HL-60/S4 treated with retinoic acid at 250 ng/mL for 4 days and 3 days (cell line): ENCODE results near the gene TRA2B.

Experiments
- in situ Hi-C: fragments of 300-500 bp; cut with MboI; formaldehyde crosslinking; loops from 2 replicates; pipeline ENCODE4 v1.7.0; 2022; ENCODE audit warnings: low sequenced_read_pairs

The TRA2B gene

GRCh38 chr3:185937689-185938374, at the start of gene TRA2B:
Gene TRA2B, minus strand, starts transcription at chr3:185938014. Its CDS starts 154 bp downstream, at chr3:185937860.
- in situ Hi-C loops, result no loop called here

- in situ Hi-C loops, result loop anchor here (10.0 to 25.0 kb wide), 3 partner anchors 269 to 826 kb away; partner anchors contain the start of gene RFC4
These were observed 48.5 kb upstream of the TRA2B start for GRCh38 chr3:185986198-185986777.

GRCh38 chr3:185984203-185984602, 46.4 kb upstream of the TRA2B start:
- in situ Hi-C loops, result loop anchor here (10.0 to 25.0 kb wide), 3 partner anchors 271 to 828 kb away; partner anchors contain the start of gene RFC4

- in situ Hi-C loops, result loop anchor here (10.0 to 25.0 kb wide), 3 partner anchors 271 to 829 kb away; partner anchors contain the start of gene RFC4
These were observed 45.8 kb upstream of the TRA2B start for GRCh38 chr3:185983495-185984141.

DNA sequence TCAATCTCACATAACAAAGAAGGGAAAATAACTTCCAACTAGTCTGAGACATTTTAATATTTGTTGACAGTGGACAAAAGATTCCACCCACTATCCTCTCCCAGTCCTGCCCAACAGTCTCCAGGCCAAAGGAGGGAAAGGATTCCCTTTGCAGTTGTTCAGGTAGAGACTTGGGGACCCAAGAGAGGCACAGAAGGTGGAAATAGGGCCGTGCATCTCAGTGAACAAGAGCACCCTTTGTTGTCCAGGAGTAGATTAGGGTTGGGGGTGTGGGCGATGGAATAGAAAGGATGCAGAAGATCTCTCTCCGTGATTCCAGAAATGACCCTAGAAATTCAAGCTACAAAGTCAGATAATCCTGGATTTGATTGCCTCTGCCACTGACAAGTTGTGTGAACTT, 44.8 kb upstream of the TRA2B start:
- in situ Hi-C loops, result loop anchor here (10.0 to 25.0 kb wide), 3 partner anchors 272 to 830 kb away; partner anchors contain the start of gene RFC4

- in situ Hi-C loops, result loop anchor here (10.0 to 25.0 kb wide), 3 partner anchors 273 to 831 kb away; partner anchors contain the start of gene RFC4
These were observed 43.8 kb upstream of the TRA2B start for GRCh38 chr3:185981621-185982020.

DNA sequence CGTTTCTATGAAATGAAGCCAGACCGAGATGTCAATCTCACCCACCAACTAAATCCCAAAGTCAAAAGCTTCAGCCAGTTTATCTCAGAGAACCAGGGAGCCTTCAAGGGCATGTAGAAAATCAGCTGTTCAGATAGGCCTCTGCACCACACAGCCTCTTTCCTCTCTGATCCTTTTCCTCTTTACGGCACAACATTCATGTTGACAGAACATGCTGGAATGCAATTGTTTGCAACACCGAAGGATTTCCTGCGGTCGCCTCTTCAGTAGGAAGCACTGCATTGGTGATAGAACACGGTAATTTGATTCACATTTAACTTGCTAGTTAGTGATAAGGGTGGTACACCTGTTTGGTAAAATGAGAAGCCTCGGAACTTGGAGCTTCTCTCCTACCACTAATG, 41.9 kb upstream of the TRA2B start:
- in situ Hi-C loops, result loop anchor here (10.0 to 25.0 kb wide), 3 partner anchors 275 to 833 kb away; partner anchors contain the start of gene RFC4

DNA sequence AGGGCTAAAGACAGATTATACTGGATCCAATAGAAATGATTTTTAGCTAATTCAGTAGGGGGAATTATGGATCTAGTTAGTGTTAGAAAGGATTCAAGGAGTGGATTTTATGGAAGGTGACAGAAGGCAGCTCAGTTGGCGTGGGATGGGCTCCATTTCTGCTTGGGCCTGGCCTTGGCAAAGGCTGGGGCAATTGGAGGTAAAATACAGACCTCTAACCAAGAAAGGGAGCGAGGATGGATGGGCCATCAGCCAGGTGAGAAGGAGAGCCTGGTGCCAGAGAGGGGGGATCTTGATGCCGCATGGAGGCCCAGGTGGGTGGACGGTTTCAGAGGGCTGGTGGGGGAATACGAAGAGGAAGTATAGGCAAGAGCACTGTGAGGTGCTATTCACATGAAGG, 40.7 kb upstream of the TRA2B start:
- in situ Hi-C loops, result loop anchor here (25.0 kb wide), 1 partner anchor 834 kb away; the partner anchor contains the start of gene RFC4

DNA sequence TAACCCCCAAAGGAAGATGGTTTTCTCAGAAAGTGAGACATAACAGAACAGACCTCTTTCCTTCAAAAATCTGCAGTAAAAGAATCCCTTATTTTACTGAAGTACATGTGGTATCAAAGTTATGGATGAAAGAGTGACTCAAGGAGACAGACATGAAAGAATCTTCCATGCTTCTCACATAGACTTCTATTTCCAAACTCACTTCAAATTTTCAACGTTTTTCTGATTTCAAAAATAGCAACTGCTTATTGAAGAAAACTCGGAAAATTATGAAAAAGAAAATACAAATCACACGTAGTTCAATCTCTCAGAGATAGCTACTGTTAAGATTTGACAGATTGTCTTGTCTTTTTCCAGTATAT, 39.8 kb upstream of the TRA2B start:
- in situ Hi-C loops, result loop anchor here (25.0 kb wide), 1 partner anchor 835 kb away; the partner anchor contains the start of gene RFC4

DNA sequence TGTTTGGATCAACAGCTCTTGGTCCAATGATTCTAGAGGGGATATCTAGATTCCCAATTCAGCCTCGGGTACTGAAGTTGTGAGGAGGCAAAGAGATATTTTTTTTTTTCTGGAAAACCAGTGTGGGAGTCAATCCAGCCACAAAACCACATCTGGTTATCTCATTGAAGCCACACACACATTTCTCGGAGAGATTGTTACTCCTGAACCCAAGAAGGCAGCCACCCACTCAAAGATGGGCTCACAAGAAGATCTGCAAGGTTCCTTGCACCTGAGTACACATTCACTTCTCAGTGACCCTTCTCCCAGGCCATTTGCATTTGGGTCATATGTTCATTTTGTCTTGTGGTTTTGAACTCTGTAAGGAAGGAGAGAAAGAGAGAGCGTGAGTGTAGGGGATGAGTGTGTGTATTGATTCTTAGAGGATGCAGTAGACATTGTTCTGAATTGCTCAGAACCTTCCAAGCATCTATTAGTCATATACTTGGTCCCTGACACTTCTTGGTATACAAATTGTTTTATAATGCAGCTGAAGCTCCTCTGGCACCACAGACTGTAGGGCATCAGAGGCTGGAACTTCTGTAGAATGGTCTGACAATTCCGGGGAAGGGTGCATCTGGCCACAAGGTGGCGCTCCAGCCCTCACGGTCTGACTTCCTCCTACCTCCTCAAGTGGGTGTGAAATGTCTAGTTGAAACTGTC, 39.3 kb upstream of the TRA2B start:
- in situ Hi-C loops, result loop anchor here (25.0 kb wide), 1 partner anchor 835 kb away; the partner anchor contains the start of gene RFC4

DNA sequence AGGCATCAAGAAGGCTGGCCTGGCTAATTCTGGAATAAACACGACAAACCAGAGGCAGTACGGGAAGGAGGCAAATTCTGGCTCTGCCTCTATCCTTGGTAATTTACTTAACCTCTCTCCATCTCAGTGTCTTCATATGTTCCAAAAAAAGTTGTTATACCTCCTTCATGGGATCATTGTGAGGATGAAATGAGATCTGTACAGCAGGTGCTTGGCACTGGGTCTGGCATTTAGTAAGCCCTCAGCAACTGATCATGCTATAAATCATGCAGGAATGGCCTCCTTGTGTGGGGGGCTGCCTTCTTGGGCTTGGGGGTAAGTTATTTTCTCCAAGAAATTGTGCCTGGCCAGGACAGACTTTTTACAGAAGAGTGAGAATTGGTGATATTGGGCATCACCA, 38.3 kb upstream of the TRA2B start:
- in situ Hi-C loops, result loop anchor here (25.0 kb wide), 1 partner anchor 836 kb away; the partner anchor contains the start of gene RFC4

- in situ Hi-C loops, result no loop called here
These were observed 33.8 kb upstream of the TRA2B start for GRCh38 chr3:185971579-185971978.

GRCh38 chr3:185968168-185968567, 30.4 kb upstream of the TRA2B start:
- in situ Hi-C loops, result no loop called here

GRCh38 chr3:185966655-185967054, 28.8 kb upstream of the TRA2B start:
- in situ Hi-C loops, result no loop called here

GRCh38 chr3:185965496-185965895, 27.7 kb upstream of the TRA2B start:
- in situ Hi-C loops, result no loop called here

DNA sequence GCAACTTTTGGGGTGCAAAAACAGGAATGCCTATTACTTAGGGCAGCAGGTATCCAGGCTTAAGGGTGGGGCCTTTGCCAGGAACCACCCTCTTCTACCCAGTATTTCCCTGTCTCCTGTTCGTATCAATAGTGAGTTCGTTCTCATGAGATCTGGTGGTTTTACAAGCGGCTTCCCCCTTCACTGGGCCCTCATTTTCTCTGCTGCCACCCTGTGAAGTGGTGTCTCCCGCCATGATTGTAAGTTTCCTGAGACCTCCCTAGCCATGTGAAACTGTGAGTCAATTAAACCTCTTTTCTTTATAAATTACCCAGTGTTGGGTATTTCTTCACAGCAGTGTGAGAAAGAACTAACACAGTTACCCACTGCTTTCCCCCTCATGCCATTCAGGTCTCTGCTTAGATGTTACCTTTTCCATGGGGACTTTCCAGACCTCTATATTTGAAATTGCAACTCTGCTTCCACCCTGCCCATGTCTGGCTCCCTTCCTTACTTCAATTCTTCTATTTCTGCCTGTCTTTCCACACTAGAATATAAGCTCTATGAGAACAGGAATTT, 23.9 kb upstream of the TRA2B start:
- in situ Hi-C loops, result no loop called here

- in situ Hi-C loops, result no loop called here
These were observed 22.9 kb upstream of the TRA2B start for GRCh38 chr3:185960522-185961288.

- in situ Hi-C loops, result no loop called here
These were observed 22.1 kb upstream of the TRA2B start for GRCh38 chr3:185959609-185960521.

- in situ Hi-C loops, result no loop called here
These were observed 20.8 kb upstream of the TRA2B start for GRCh38 chr3:185958626-185959025.
